HUES6 (cell line): ENCODE measurements around the gene BIN1.
A peak's percentile ranks its signal among the peaks of the same experiment; 100 is the strongest.

Experiments used
- H3K27ac ChIP-seq: 2 replicates; pipeline ENCODE4 v1.7.0; 2013; ENCODE audit warnings: low read depth, mild to moderate bottlenecking, low read length, inconsistent platforms
- H3K27me3 ChIP-seq: 2 replicates; pipeline ENCODE4 v1.6.1; 2013; ENCODE audit warnings: low read length; ENCODE audit not compliant: control insufficient read depth, insufficient read depth
- H3K36me3 ChIP-seq: 2 replicates; pipeline ENCODE4 v1.6.1; 2013; ENCODE audit warnings: low read length; ENCODE audit not compliant: control insufficient read depth, insufficient read depth
- H3K4me1 ChIP-seq: 2 replicates; pipeline ENCODE4 v1.6.1; 2013; ENCODE audit warnings: low read length; ENCODE audit not compliant: control insufficient read depth, insufficient read depth
- H3K4me3 ChIP-seq: 2 replicates; pipeline ENCODE4 v1.5.1; 2013; ENCODE audit warnings: low read depth, low read length
- H3K9ac ChIP-seq: one replicate; pipeline ENCODE4 v1.6.1; 2013; ENCODE audit warnings: mild to moderate bottlenecking, low read length
- H3K9me3 ChIP-seq: 2 replicates; pipeline ENCODE4 v1.6.1; 2013; ENCODE audit warnings: low read depth, low read length; ENCODE audit not compliant: control insufficient read depth, insufficient read depth

The BIN1 gene

GRCh38 chr2:127118467-127118866, 11.5 kb upstream of the BIN1 start:
- no peaks in the 10 kb centered on the region for H3K4me1 ChIP-seq
- no peak overlapping the region for H3K9ac ChIP-seq
- no peak overlapping the region for H3K4me3 ChIP-seq
- no peak overlapping the region for H3K27ac ChIP-seq
- no peaks in the 10 kb centered on the region for H3K27me3 ChIP-seq
- no peaks in the 10 kb centered on the region for H3K36me3 ChIP-seq
- H3K9me3 ChIP-seq = peaks cover 43% of the 10 kb centered on the region

- H3K27me3 ChIP-seq = no peaks in the 10 kb centered on the region
These were observed 11.1 kb upstream of the BIN1 start for GRCh38 chr2:127118038-127118437.

GRCh38 chr2:127117603-127118002, 10.6 kb upstream of the BIN1 start:
- Histone ChIP-seq H3K4me1 (no peaks in the 10 kb centered on the region), H3K9ac (no peak overlapping the region), H3K36me3 (no peaks in the 10 kb centered on the region), H3K9me3 (peaks cover 38% of the 10 kb centered on the region), H3K27me3 (no peaks in the 10 kb centered on the region), H3K4me3 (no peak overlapping the region), H3K27ac (no peak overlapping the region)

More at GRCh38 chr2:127118038-127118437, 11.1 kb upstream of the BIN1 start:
- Histone ChIP-seq H3K9ac (no peak overlapping the region), H3K9me3 (peaks cover 39% of the 10 kb centered on the region), H3K4me1 (no peaks in the 10 kb centered on the region), H3K4me3 (no peak overlapping the region), H3K36me3 (no peaks in the 10 kb centered on the region), H3K27ac (no peak overlapping the region)

GRCh38 chr2:127115471-127116199, 8.7 kb upstream of the BIN1 start:
- H3K27me3 ChIP-seq = no peaks in the 10 kb centered on the region
- H3K9me3 ChIP-seq = peaks cover 19% of the 10 kb centered on the region
- no peak overlapping the region for H3K4me3 ChIP-seq
- no peak overlapping the region for H3K9ac ChIP-seq
- no peak overlapping the region for H3K27ac ChIP-seq
- no peaks in the 10 kb centered on the region for H3K4me1 ChIP-seq
- no peaks in the 10 kb centered on the region for H3K36me3 ChIP-seq

- no peak overlapping the region for H3K27ac ChIP-seq
- no peaks in the 10 kb centered on the region for H3K27me3 ChIP-seq
- H3K9me3 ChIP-seq = no peaks in the 10 kb centered on the region
- H3K4me1 ChIP-seq = peaks cover 7% of the 10 kb centered on the region; the same call in 1 of the 2 replicates
- no peak overlapping the region for H3K9ac ChIP-seq
- no peaks in the 10 kb centered on the region for H3K36me3 ChIP-seq
- H3K4me3 ChIP-seq = no peak overlapping the region
These were observed 4.0 kb upstream of the BIN1 start for GRCh38 chr2:127110985-127111384.

GRCh38 chr2:127108090-127108523, 1.2 kb upstream of the BIN1 start:
- Histone ChIP-seq H3K36me3 (no peaks in the 10 kb centered on the region), H3K4me1 (peaks cover 22% of the 10 kb centered on the region), H3K9me3 (no peaks in the 10 kb centered on the region), H3K27me3 (no peaks in the 10 kb centered on the region), H3K27ac (no peak overlapping the region), H3K9ac (no peak overlapping the region), H3K4me3 (peak overlapping the region; percentile 74)

GRCh38 chr2:127107622-127107999, 657 bp upstream of the BIN1 start:
- H3K4me1 ChIP-seq = peaks cover 22% of the 10 kb centered on the region
- H3K27me3 ChIP-seq = no peaks in the 10 kb centered on the region
- no peaks in the 10 kb centered on the region for H3K36me3 ChIP-seq
- H3K27ac ChIP-seq = no peak overlapping the region
- H3K9ac ChIP-seq = peak overlapping the region; percentile 82
- peak overlapping the region; percentile 74 for H3K4me3 ChIP-seq
- no peaks in the 10 kb centered on the region for H3K9me3 ChIP-seq

GRCh38 chr2:127106457-127106990, 430 bp downstream of the BIN1 start:
- H3K4me3 ChIP-seq = peak overlapping the region; percentile 74
- no peak overlapping the region; the same call in 1 of the 2 replicates for H3K27ac ChIP-seq
- peak overlapping the region; percentile 82 for H3K9ac ChIP-seq
- H3K9me3 ChIP-seq = no peaks in the 10 kb centered on the region
- H3K36me3 ChIP-seq = no peaks in the 10 kb centered on the region
- H3K4me1 ChIP-seq = peaks cover 22% of the 10 kb centered on the region
- H3K27me3 ChIP-seq = no peaks in the 10 kb centered on the region

- Histone ChIP-seq H3K9ac (peak overlapping the region; percentile 82), H3K27ac (peak overlapping the region; percentile 64; the same call in 1 of the 2 replicates), H3K27me3 (no peaks in the 10 kb centered on the region), H3K9me3 (no peaks in the 10 kb centered on the region), H3K4me3 (peak overlapping the region; percentile 74), H3K4me1 (peaks cover 27% of the 10 kb centered on the region), H3K36me3 (no peaks in the 10 kb centered on the region)
These were observed 1.1 kb downstream of the BIN1 start for GRCh38 chr2:127105656-127106456.

GRCh38 chr2:127104881-127105655, 1.9 kb downstream of the BIN1 start:
- Histone ChIP-seq H3K27ac (peak overlapping the region; percentile 64; the same call in 1 of the 2 replicates), H3K36me3 (no peaks in the 10 kb centered on the region), H3K4me1 (peaks cover 33% of the 10 kb centered on the region), H3K4me3 (peak overlapping the region; percentile 74), H3K9ac (peak overlapping the region; percentile 82), H3K9me3 (no peaks in the 10 kb centered on the region), H3K27me3 (no peaks in the 10 kb centered on the region)
